Psoas muscle (tissue), 8 donors: ENCODE results near the gene HPGDS. TPM values are rescaled to one million over a fixed set of nuclear protein-coding genes. Genes with fewer than 3 reads are reported as not detected.

Experiments used
- ATAC-seq, 4 donors: fragments of 200-7000 bp; cut with Tn5 transposase; one replicate each; pipeline ENCODE4 v1.9.1; 2020; ENCODE audit warnings: moderate library complexity in 3 of 4, mild to moderate bottlenecking in 2 of 4
- DNase-seq, 2 donors: peaks; one replicate each; pipeline ENCODE4 v3.0.0-alpha.2; 2020
- H3K27ac ChIP-seq: fragments of 200-600 bp; one replicate; pipeline ENCODE4 v1.8.0; 2022
- H3K27me3 ChIP-seq, 3 donors: fragments of 200-600 bp in 1 of 3; one replicate each; pipeline versions ENCODE4 v1.6.1 to v1.8.0; 2013 to 2022; ENCODE audit warnings: low read length in 2 of 3, mild to moderate bottlenecking in 2 of 3, moderate library complexity in 1 of 3; ENCODE audit not compliant: insufficient read depth in 3 of 3
- H3K36me3 ChIP-seq, 2 donors: fragments of 200-600 bp in 1 of 2; one replicate each; pipeline versions ENCODE4 v1.6.1 to v1.8.0; 2013 to 2022; ENCODE audit warnings: low read depth in 1 of 2, mild to moderate bottlenecking in 1 of 2, moderate library complexity in 1 of 2; ENCODE audit not compliant: insufficient read depth in 1 of 2
- H3K4me1 ChIP-seq: fragments of 200-600 bp; one replicate; pipeline ENCODE4 v1.8.0; 2022
- H3K4me3 ChIP-seq: fragments of 200-600 bp; one replicate; pipeline ENCODE4 v1.8.0; 2022; ENCODE audit warnings: mild to moderate bottlenecking
- H3K9me3 ChIP-seq: fragments of 200-600 bp; one replicate; pipeline ENCODE4 v1.8.0; 2022
- CTCF ChIP-seq: fragments of 200-600 bp; IDR thresholded peaks from one replicate; pipeline ENCODE4 v1.8.0; 2022; ENCODE audit warnings: antibody characterized with exemption
- WGBS, 3 donors: extraction: QIAGEN DNeasy Blood & Tissue Kit; methylation state at CpG; one replicate each; pipeline versions ENCODE4 v1.1.6 to v1.1.7; 2013; 5-methylcytosine and 5-hydroxymethylcytosine counted together
- intact Hi-C, 2 donors: fragments of 100-400 bp; cut with DNase I; formaldehyde crosslinking; loops; one replicate each; pipeline versions ENCODE4 v1.11.0 to v1.14.2; 2022
- polyA plus RNA-seq, 3 donors: library from polyadenylated mRNA; stranded (reverse); fragments of 200-250 nt; gene quantifications; one replicate each; pipeline ENCODE4 v1.2.3, GENCODE V29; 2013
- total RNA-seq, 4 donors: library from RNA; stranded (reverse); fragmentation: NEBNext Ultra II Directional in 2 of 4; extraction: Animal tissue kit (Norgen Biotek cat#: 25700) in 2 of 4; gene quantifications; one replicate each; pipeline versions ENCODE4 v1.2.1 to v1.2.4, GENCODE V29; 2021 to 2023
- donor health status: healthy with polysubstance abuse.
- donor health status: DM: no; HTN: no; CAD: no; lungs with moderate emphysema.
- donor health status: Bipolar disorder and iron deficiency.
- donor health status: healthy.
- donor health status: DM: yes; HTN: yes; CAD: no.
- donor health status: DM: no; HTN: no; CAD: no.
- donor health status: DM: no; HTN: no; CAD: no.
- donor health status: DM: yes; HTN: yes; CAD: no.

Gene HPGDS
- total and polyA plus RNA-seq, 7 donors = 0.06 to 0.79 (median 0.39) TPM

- WGBS, 3 donors = 86 to 94% (median 91%) methylated on average over 3 of the region's 3 CpGs
- intact Hi-C loops = no loop called here
Observed at GRCh38 chr4:94348666-94349065, 6.0 kb upstream of the HPGDS start.

GRCh38 chr4:94346541-94346940 is 3.9 kb upstream of the HPGDS start:
- H3K4me3 ChIP-seq = no peak overlapping the region
- H3K9me3 ChIP-seq = no peaks in the 10 kb centered on the region
- DNase-seq = no peak
- no peaks in the 10 kb centered on the region for H3K27me3 ChIP-seq
- ATAC-seq = no peak
- intact Hi-C loops = no loop called here
- no peaks in the 10 kb centered on the region for H3K36me3 ChIP-seq
- no peak overlapping the region for H3K27ac ChIP-seq
- no peak for TF ChIP-seq CTCF
- no peaks in the 10 kb centered on the region for H3K4me1 ChIP-seq

More at GRCh38 chr4:94348666-94349065, 6.0 kb upstream of the HPGDS start:
- no peak for TF ChIP-seq CTCF
- DNase-seq = no peak
- no peak overlapping the region for H3K4me3 ChIP-seq
- no peaks in the 10 kb centered on the region for H3K27me3 ChIP-seq
- H3K9me3 ChIP-seq = no peaks in the 10 kb centered on the region
- no peaks in the 10 kb centered on the region for H3K4me1 ChIP-seq
- H3K27ac ChIP-seq = no peak overlapping the region
- no peak for ATAC-seq
- no peaks in the 10 kb centered on the region for H3K36me3 ChIP-seq

GRCh38 chr4:94345969-94346368 is 3.3 kb upstream of the HPGDS start:
- H3K4me3 ChIP-seq = no peak overlapping the region
- no peaks in the 10 kb centered on the region for H3K27me3 ChIP-seq
- TF ChIP-seq CTCF = no peak
- 83 to 91% (median 88%) methylated on average over 2 of the region's 2 CpGs for WGBS, 3 donors
- DNase-seq = no peak
- no peaks in the 10 kb centered on the region for H3K4me1 ChIP-seq
- H3K36me3 ChIP-seq = no peaks in the 10 kb centered on the region
- ATAC-seq = no peak
- H3K27ac ChIP-seq = no peak overlapping the region
- intact Hi-C loops = no loop called here
- H3K9me3 ChIP-seq = no peaks in the 10 kb centered on the region

GRCh38 chr4:94345266-94345665 is 2.6 kb upstream of the HPGDS start:
- Histone ChIP-seq H3K27ac (no peak overlapping the region), H3K9me3 (no peaks in the 10 kb centered on the region), H3K36me3 (no peaks in the 10 kb centered on the region), H3K4me1 (no peaks in the 10 kb centered on the region), H3K27me3 (no peaks in the 10 kb centered on the region), H3K4me3 (no peak overlapping the region)
- intact Hi-C loops = no loop called here
- no peak for DNase-seq
- 68 to 80% (median 70%) methylated on average over 4 of the region's 4 CpGs for WGBS, 3 donors
- TF ChIP-seq CTCF = no peak
- no peak for ATAC-seq

- Histone ChIP-seq H3K36me3 (no peaks in the 10 kb centered on the region), H3K27ac (no peak overlapping the region), H3K4me1 (no peaks in the 10 kb centered on the region), H3K4me3 (no peak overlapping the region), H3K27me3 (no peaks in the 10 kb centered on the region), H3K9me3 (no peaks in the 10 kb centered on the region)
- no peak for DNase-seq
- 83 to 88% (median 86%) methylated on average over 5 of the region's 5 CpGs for WGBS, 3 donors
- no peak for TF ChIP-seq CTCF
- intact Hi-C loops = loop anchor here in 1 of 2 donors (5.0 kb wide), 1 partner anchor 33 kb away; no protein-coding TSS in a partner anchor
- no peak for ATAC-seq
Observed at GRCh38 chr4:94344457-94344856, 1.8 kb upstream of the HPGDS start.
